K562 (cell line): Measurements from ENCODE around the gene MYL12B. TPM values are rescaled to one million over a fixed set of nuclear protein-coding genes. Genes with fewer than 3 reads are reported as not detected.
"Not testable (repeated sequence)": the region's sequence is repeated elsewhere in the genome, so short reads cannot be mapped to it uniquely, and the experiment has no call there.

Experiments used
- ATAC-seq: fragments of 200-7000 bp; cut with Tn5 transposase; 3 replicates; pipeline ENCODE4 v1.9.1; 2020; ENCODE audit warnings: moderate library complexity
- BruUV-seq: library from RNA; stranded (reverse); fragments of 400-500 nt; replicated peaks from 2 replicates; lab custom pipeline; 2021; lab: Mats Ljungman, UMichigan
- CTCF ChIA-PET: fragments of 300-600 bp; formaldehyde crosslinking; extraction: SDS; loops from one replicate; lab custom pipeline; 2021; ENCODE audit warnings: low intra/inter-chr PET ratio; lab: Yijun Ruan, JAX
- POLR2A ChIA-PET: fragments of 300-600, 350-650 bp; sonication (Branson Sonifier 250); formaldehyde crosslinking; extraction: SDS; loops from one replicate; lab custom pipeline; 2021; ENCODE audit warnings: antibody characterized with exemption, inconsistent platforms; lab: Yijun Ruan, JAX
- DNase-seq, 4 experiments: peaks; one replicate each; pipeline versions ENCODE4 v3.0.0 to v3.0.0-alpha.2; 2011 to 2018; ENCODE audit warnings: low spot score in 3 of 4, mixed read lengths in 3 of 4; ENCODE audit errors: extremely low read depth in 1 of 4
- FAIRE-seq: peaks from 2 replicates; lab custom pipeline; 2011; peaks lifted over from hg19 to GRCh38; lab: Jason Lieb, UNC
- H2AFZ ChIP-seq: 2 replicates; pipeline ENCODE4 v1.6.0; 2011; ENCODE audit warnings: low read depth, low read length, control low read depth, inconsistent platforms
- H3K27ac ChIP-seq: fragments of 200-600 bp; 3 replicates; pipeline ENCODE4 v1.8.0; 2011; ENCODE audit warnings: low read depth, mild to moderate bottlenecking, control low read depth, inconsistent platforms, low read length, moderate library complexity, mixed read lengths; ENCODE audit errors: extremely low read depth
- H3K27me3 ChIP-seq, 2 experiments: fragments of 300-600 bp in 1 of 2; 2 replicates in 1 of 2; 3 replicates in 1 of 2; pipeline versions ENCODE4 v1.6.0 to v1.8.0; 2011; ENCODE audit warnings: inconsistent platforms in 2 of 2, low read length in 2 of 2, mild to moderate bottlenecking in 1 of 2, mixed read lengths in 1 of 2, moderate library complexity in 1 of 2; ENCODE audit not compliant: control insufficient read depth in 2 of 2, insufficient read depth in 2 of 2
- H3K36me3 ChIP-seq: fragments of 300-600 bp; 3 replicates; pipeline ENCODE4 v1.8.0; 2011; ENCODE audit warnings: mild to moderate bottlenecking, low read length, inconsistent platforms; ENCODE audit not compliant: control insufficient read depth, insufficient read depth
- H3K4me1 ChIP-seq, 2 experiments: fragments of 200-600 bp in 1 of 2; replicated peaks in 1 of 2; 2 replicates in 1 of 2; 3 replicates in 1 of 2; pipeline versions ENCODE4 v1.5.1 to v1.8.0; 2011; ENCODE audit warnings: inconsistent platforms in 2 of 2, low read length in 2 of 2, mild to moderate bottlenecking in 1 of 2, mixed read lengths in 1 of 2, moderate library complexity in 1 of 2; ENCODE audit not compliant: control insufficient read depth in 2 of 2, insufficient read depth in 2 of 2
- H3K4me2 ChIP-seq: 2 replicates; pipeline ENCODE4 v1.6.1; 2011; ENCODE audit warnings: low read length, control low read depth, inconsistent platforms, mixed read lengths; ENCODE audit not compliant: insufficient read depth
- H3K4me3 ChIP-seq: fragments of 200-600 bp; sonication (generic), shearing (Covaris generic); 2 replicates; pipeline ENCODE4 v1.5.1; 2016; ENCODE audit warnings: control low read depth, inconsistent platforms
- H3K79me2 ChIP-seq: fragments of 200-600 bp; 3 replicates; pipeline ENCODE4 v1.8.0; 2011; ENCODE audit warnings: low read length, inconsistent platforms; ENCODE audit not compliant: control insufficient read depth, insufficient read depth
- H3K9ac ChIP-seq, 2 experiments: 2 replicates each; pipeline versions ENCODE4 v1.6.0 to v1.6.1; 2011; ENCODE audit warnings: low read depth in 2 of 2, low read length in 2 of 2, control low read depth in 1 of 2, inconsistent platforms in 1 of 2, mild to moderate bottlenecking in 1 of 2, mixed read lengths in 1 of 2; ENCODE audit not compliant: insufficient read depth in 1 of 2
- H3K9me1 ChIP-seq: one replicate; pipeline ENCODE4 v1.6.0; 2011; ENCODE audit warnings: inconsistent platforms, mild to moderate bottlenecking, low read length, moderate library complexity; ENCODE audit not compliant: control insufficient read depth, insufficient read depth
- H3K9me3 ChIP-seq: replicated peaks from 2 replicates; pipeline ENCODE4 v1.5.1; 2011; ENCODE audit warnings: low read depth, low read length, inconsistent platforms; ENCODE audit not compliant: control insufficient read depth, insufficient read depth
- H4K20me1 ChIP-seq: replicated peaks from 2 replicates; pipeline ENCODE4 v1.6.1; 2011; ENCODE audit warnings: low read length, inconsistent platforms, mixed read lengths; ENCODE audit not compliant: control insufficient read depth, insufficient read depth
- BCOR ChIP-seq: fragments of 450-650 bp; IDR thresholded peaks from 2 replicates; pipeline ENCODE4 v1.6.1; 2016
- CHD1 ChIP-seq: fragments of 200-600 bp; sonication (generic); IDR thresholded peaks from one replicate; pipeline ENCODE4 v1.6.1; 2012; ENCODE audit warnings: mild to moderate bottlenecking, moderate library complexity, low read length, inconsistent platforms
- E2F3 ChIP-seq: fragments of 250-450 bp; sonication (Bioruptor Pico); IDR thresholded peaks from 2 replicates; pipeline ENCODE4 v1.4.0; 2020; ENCODE audit warnings: mild to moderate bottlenecking
- KDM1A ChIP-seq, 2 experiments: fragments of 450-650 bp; IDR thresholded peaks; 2 replicates each; pipeline ENCODE4 v1.6.1; 2016; ENCODE audit warnings: mild to moderate bottlenecking in 2 of 2
- MCM3 ChIP-seq: fragments of 450-650 bp; IDR thresholded peaks from 2 replicates; pipeline ENCODE4 v1.6.1; 2016
- MEF2A ChIP-seq: IDR thresholded peaks from 2 replicates; pipeline ENCODE4 v1.6.1; 2011; ENCODE audit warnings: low read depth, mild to moderate bottlenecking, low read length, moderate library complexity; ENCODE audit not compliant: control insufficient read depth
- NR2C1 ChIP-seq, 2 experiments: fragments of 450-650 bp; IDR thresholded peaks; 2 replicates each; pipeline ENCODE4 v1.6.1; 2017; ENCODE audit warnings: mild to moderate bottlenecking in 2 of 2, antibody characterized with exemption in 1 of 2, inconsistent platforms in 1 of 2, missing compliant biosample characterization in 1 of 2, missing genetic modification characterization in 1 of 2
- PRMT5 ChIP-seq: sonication (generic); formaldehyde crosslinking; IDR thresholded peaks from 2 replicates; pipeline ENCODE4 v1.5.0; 2020; ENCODE audit warnings: missing genetic modification reagents
- PTBP1 ChIP-seq: fragments of 200-400 bp; formaldehyde crosslinking; IDR thresholded peaks from 2 replicates; pipeline ENCODE4 v1.6.1; 2017; ENCODE audit warnings: low read depth, low read length
- RBM17 ChIP-seq: fragments of 200-400 bp; formaldehyde crosslinking; IDR thresholded peaks from 2 replicates; pipeline ENCODE4 v1.6.1; 2017; ENCODE audit warnings: low read depth, mild to moderate bottlenecking, low read length, borderline replicate concordance
- STAT5B ChIP-seq: fragments of 250-450 bp; sonication (Bioruptor Pico); IDR thresholded peaks from 2 replicates; pipeline ENCODE4 v1.8.0; 2021; ENCODE audit warnings: mild to moderate bottlenecking, inconsistent platforms
- TRIM28 ChIP-seq: fragments of 450-650 bp; IDR thresholded peaks from 2 replicates; pipeline ENCODE4 v1.6.1; 2017
- ZNF146 ChIP-seq: IDR thresholded peaks from one replicate; pipeline ENCODE4 v1.6.1; 2018; ENCODE audit warnings: missing compliant biosample characterization; ENCODE audit not compliant: unreplicated experiment
- WGBS: fragments of 100-300 bp; shearing (Covaris generic); methylation state at CpG from one replicate; pipeline ENCODE4 v1.1.6; 2016; ENCODE audit warnings: low coverage, mixed read lengths; ENCODE audit not compliant: insufficient coverage; ENCODE audit errors: missing lambda C conversion rate; 5-methylcytosine and 5-hydroxymethylcytosine counted together
- in situ Hi-C: fragments of 300-500 bp; cut with MboI; formaldehyde crosslinking; loops from 4 replicates; pipeline ENCODE4 v1.15.0; 2018; ENCODE audit warnings: inconsistent platforms, mixed read lengths
- intact Hi-C: fragments of 100-400 bp; cut with micrococcal nuclease; formaldehyde crosslinking; loops from 2 replicates; pipeline ENCODE4 v1.14.2; 2022
- polyA plus RNA-seq, 8 experiments: library from polyadenylated mRNA; depleted of rRNA in 4 of 8; stranded (reverse) in 5 of 8; unstranded in 3 of 8; fragments of >200 nt; fragmentation: Nextera tagmentation in 2 of 8; fragmentation: Illumina TruSeq in 1 of 8; extraction: Ambion mirVana in 2 of 8; extraction: Trizol in 1 of 8; gene quantifications; 2 replicates each; pipeline versions ENCODE4 v1.2.1 to v1.2.3, GENCODE V29; 2011 to 2014; ENCODE audit warnings: inconsistent platforms in 1 of 8, missing spikeins in 1 of 8
- total RNA-seq, 7 experiments: library from RNA; depleted of rRNA in 6 of 7; stranded (reverse); fragments of >200 nt in 6 of 7; fragmentation: Illumina TruSeq in 2 of 7; extraction: Trizol in 2 of 7; gene quantifications; 2 replicates each; pipeline versions ENCODE4 v1.2.1 to v1.2.3, GENCODE V29; 2011 to 2021; ENCODE audit warnings: low replicate concordance in 1 of 7

The MYL12B gene
- total and polyA plus RNA-seq, 9 of the 15 experiments (the other 6 are each of a cell fraction or from before 2014, with no cell fraction given), result 220 to 995 (median 463) TPM

DNA sequence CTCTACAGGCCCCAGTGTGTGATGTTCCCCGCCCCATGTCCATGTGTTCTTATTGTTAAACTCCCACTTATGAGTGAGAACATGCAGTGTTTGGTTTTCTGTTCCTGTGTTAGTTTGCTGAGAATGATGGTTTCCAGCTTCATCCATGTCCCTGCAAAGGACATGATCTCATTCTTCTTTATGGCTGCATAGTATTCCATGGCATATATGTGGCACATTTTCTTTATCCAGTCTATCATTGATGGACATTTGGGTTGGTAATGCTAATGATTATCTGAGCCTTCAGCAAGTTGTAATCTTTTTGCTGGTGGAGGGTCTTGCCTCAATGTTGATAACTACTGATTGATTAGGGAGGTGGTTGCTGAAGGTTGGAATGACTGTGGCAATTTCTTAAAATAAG lies 53.4 kb downstream of the MYL12B start:
- 62% methylated on average over 1 of the region's 1 CpG for WGBS
- H3K27me3 ChIP-seq, ATAC-seq, H3K4me2 ChIP-seq, H3K9ac ChIP-seq, CTCF ChIA-PET, in situ Hi-C loops, H3K79me2 ChIP-seq, H3K9me3 ChIP-seq, intact Hi-C loops, BruUV-seq, H2AFZ ChIP-seq, H4K20me1 ChIP-seq, DNase-seq, H3K27ac ChIP-seq, FAIRE-seq, H3K4me1 ChIP-seq, H3K9me1 ChIP-seq, H3K36me3 ChIP-seq, H3K4me3 ChIP-seq: not testable (repeated sequence)
- peak; percentile 73 for TF ChIP-seq ZNF146 (CRISPR knock-in tag)
- 0 out of 4 replicates have a peak, but pooled peaks of 1 of the 2 experiments have one; percentile 16 for TF ChIP-seq KDM1A (IDR thresholded peaks at IDR 0.05)
- TF ChIP-seq BCOR, result peak; percentile 38; the same call in 1 of the 2 replicates
- POLR2A ChIA-PET, result interaction anchor here (0.7 kb wide), 1 partner anchor 222 kb away, joined by 3 read pairs; no protein-coding TSS in a partner anchor

DNA sequence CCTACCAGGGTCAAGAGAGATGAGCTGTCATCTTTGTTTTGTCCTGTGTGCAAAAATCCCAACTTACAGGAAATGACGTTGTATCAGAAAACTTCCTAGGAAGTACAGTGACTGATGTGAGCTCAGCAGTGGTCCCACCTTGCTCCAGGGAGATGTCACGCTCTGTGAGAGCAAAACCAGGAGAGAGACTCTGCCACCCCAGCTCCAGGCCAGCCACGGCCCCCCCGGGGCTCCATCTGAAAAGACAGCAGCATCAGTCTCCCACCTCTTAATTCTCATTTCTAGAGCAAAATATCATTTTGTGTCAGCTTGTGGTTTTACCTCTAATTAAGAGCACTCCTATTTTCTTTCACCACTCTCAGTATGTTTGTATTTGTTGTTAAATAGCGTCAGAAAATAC lies 57.5 kb downstream of the MYL12B start:
- Histone ChIP-seq H3K9ac (no peak overlapping the region), H3K27me3 (no peaks in the 10 kb centered on the region), H3K4me3 (no peak overlapping the region), H3K9me3 (no peaks in the 10 kb centered on the region), H3K27ac (no peak overlapping the region), H3K79me2 (no peaks in the 10 kb centered on the region), H3K4me2 (no peak overlapping the region), H3K9me1 (no peaks in the 10 kb centered on the region), H3K4me1 (peaks cover 0 to 17% of the 10 kb centered on the region in 2 experiments; a peak in 4 of 5 replicates), H4K20me1 (no peaks in the 10 kb centered on the region), H3K36me3 (no peaks in the 10 kb centered on the region), H2AFZ (no peak overlapping the region)
- intact Hi-C loops, result no loop called here
- WGBS, result 31% methylated on average over 5 of the region's 5 CpGs
- BruUV-seq, result no TSS peak
- ChIA-PET POLR2A (interaction anchor here (0.8 to 1.4 kb wide), 4 partner anchors 18 to 137 kb away, joined by 3 to 4 read pairs (median 3); no protein-coding TSS in a partner anchor), CTCF (no interaction called here)
- ATAC-seq (no peak), DNase-seq (no peak), FAIRE-seq (no peak)
- in situ Hi-C loops, result no loop called here
- TF ChIP-seq RBM17 (no peak), NR2C1 (IDR thresholded peaks at IDR 0.05) (no peak), NR2C1 (tag; IDR thresholded peaks at IDR 0.05) (no peak), PTBP1 (no peak), MCM3 (no peak), STAT5B (CRISPR knock-in tag) (no peak), E2F3 (CRISPR knock-in tag) (no peak), CHD1 (no peak), PRMT5 (no peak), MEF2A (no peak), TRIM28 (no peak)
